Transverse colon (tissue), 4 donors: ENCODE measurements around the gene SERTAD1. TPM values are rescaled to one million over a fixed set of nuclear protein-coding genes. Genes with fewer than 3 reads are reported as not detected.

Experiments
- DNase-seq: peaks from one replicate; pipeline ENCODE4 v3.0.0-alpha.2; 2019
- H3K27ac ChIP-seq, 4 donors: fragments of 200-600 bp; sonication (generic); 2 replicates each; pipeline ENCODE4 v1.5.1; 2016 to 2018; ENCODE audit warnings: inconsistent platforms in 4 of 4
- H3K27me3 ChIP-seq: fragments of 200-600 bp; sonication (generic); 2 replicates; pipeline ENCODE4 v1.5.1; 2017; ENCODE audit warnings: inconsistent platforms
- H3K36me3 ChIP-seq, 4 donors: fragments of 200-600 bp; sonication (generic); 2 replicates each; pipeline ENCODE4 v1.5.1; 2017 to 2019; ENCODE audit warnings: inconsistent platforms in 4 of 4
- H3K4me1 ChIP-seq, 4 donors: fragments of 200-600 bp; sonication (generic); 2 replicates each; pipeline ENCODE4 v1.5.1; 2017 to 2020; ENCODE audit warnings: inconsistent platforms in 4 of 4
- H3K4me3 ChIP-seq, 4 donors: fragments of 200-600 bp; sonication (generic); 1 replicate in 1 of 4; 2 replicates in 3 of 4; pipeline versions ENCODE4 v1.5.1 to v1.6.1; 2017 to 2019; ENCODE audit warnings: inconsistent platforms in 4 of 4
- H3K9me3 ChIP-seq, 2 donors: fragments of 200-600 bp; sonication (generic); 2 replicates each; pipeline ENCODE4 v1.5.1; 2017 to 2019; ENCODE audit warnings: inconsistent platforms in 2 of 2
- CTCF ChIP-seq, 5 experiments: fragments of 200-600 bp in 3 of 5; fragments of 450-650 bp in 2 of 5; sonication (generic) in 3 of 5; IDR thresholded peaks; 1 replicate in 2 of 5; 2 replicates in 3 of 5; pipeline ENCODE4 v1.5.1; 2016 to 2017; ENCODE audit warnings: antibody characterized with exemption in 5 of 5, inconsistent platforms in 3 of 5, mild to moderate bottlenecking in 2 of 5, moderate library complexity in 1 of 5
- EP300 ChIP-seq: sonication (generic); formaldehyde crosslinking; IDR thresholded peaks from one replicate; pipeline ENCODE4 v1.6.1; 2017; ENCODE audit warnings: antibody characterized with exemption, low read depth
- POLR2A ChIP-seq: fragments of 450-650 bp; IDR thresholded peaks from one replicate; pipeline ENCODE4 v1.6.1; 2016; ENCODE audit warnings: antibody characterized with exemption, mild to moderate bottlenecking, moderate library complexity
- POLR2AphosphoS5 ChIP-seq, 3 donors: sonication (generic); formaldehyde crosslinking; IDR thresholded peaks; one replicate each; pipeline ENCODE4 v1.6.1; 2016; ENCODE audit warnings: antibody characterized with exemption in 3 of 3
- WGBS, 2 donors: methylation state at CpG; one replicate each; pipeline ENCODE4 v1.1.5; 2018; ENCODE audit warnings: low coverage in 1 of 2; 5-methylcytosine and 5-hydroxymethylcytosine counted together
- in situ Hi-C, 4 donors: fragments of 200-750 bp; cut with MboI; loops; one replicate each; pipeline versions ENCODE4 v1.15.0 to v1.15.1; 2017; ENCODE audit warnings: low sequenced_read_pairs in 3 of 4, low pct_ligation_motif_present in 1 of 4, low pct_unique_long_range_greater_than_20kb in 1 of 4
- intact Hi-C: fragments of 100-400 bp; cut with DNase I; formaldehyde crosslinking; loops from one replicate; pipeline ENCODE4 v1.15.1; 2023; ENCODE audit warnings: low total_unique reads
- total RNA-seq, 4 donors: library from RNA; depleted of rRNA; stranded (reverse); fragments of >200 nt; gene quantifications; one replicate each; pipeline ENCODE4 v1.1.0, GENCODE V29; 2016

SERTAD1 gene
- total RNA-seq, 4 donors from 2014 or later = 2.6 to 30.3 (median 18.4) TPM

- no peaks in the 10 kb centered on the region for H3K27me3 ChIP-seq
- peak; percentile 95 for DNase-seq
- H3K36me3 ChIP-seq = no peaks in the 10 kb centered on the region
- H3K4me1 ChIP-seq = peaks cover 0 to 10% (median 7%) of the 10 kb centered on the region in 4 donors
- peak in 2 of 5 experiments; percentile 8 to 20 for TF ChIP-seq CTCF (IDR thresholded peaks at IDR 0.05)
- peak; percentile 48 for TF ChIP-seq POLR2A
- TF ChIP-seq EP300 = no peak
- TF ChIP-seq POLR2AphosphoS5 (IDR thresholded peaks at IDR 0.05) = peak; percentile 53 to 65 (median 59)
- WGBS, 2 donors = 0% methylated on average over 1 to 36 of the region's 41 CpGs
- H3K4me3 ChIP-seq = peak overlapping the region; percentile 29 to 57 (median 50)
- intact Hi-C loops (no loop called here), in situ Hi-C loops (loop anchor here in 1 of 4 donors (25.0 kb wide), 1 partner anchor 116 kb away; the partner anchor contains the start of gene AKT2)
- peak overlapping the region; percentile 85 to 92 (median 88) for H3K27ac ChIP-seq
- no peaks in the 10 kb centered on the region for H3K9me3 ChIP-seq
Observed at GRCh38 chr19:40403262-40403984, 22.4 kb downstream of the SERTAD1 start.

GRCh38 chr19:40400559-40400958 is 25.2 kb downstream of the SERTAD1 start:
- in situ Hi-C loops = loop anchor here in 1 of 4 donors (25.0 kb wide), 1 partner anchor 113 kb away; the partner anchor contains the start of gene AKT2
- Histone ChIP-seq H3K4me1 (peaks cover 0 to 10% (median 5%) of the 10 kb centered on the region in 4 donors), H3K27ac (no peak overlapping the region), H3K4me3 (no peak overlapping the region), H3K36me3 (no peaks in the 10 kb centered on the region), H3K27me3 (no peaks in the 10 kb centered on the region), H3K9me3 (no peaks in the 10 kb centered on the region)
- TF ChIP-seq CTCF (IDR thresholded peaks at IDR 0.05) = no peak
- no peak for TF ChIP-seq EP300
- TF ChIP-seq POLR2AphosphoS5 (IDR thresholded peaks at IDR 0.05) = no peak
- TF ChIP-seq POLR2A = no peak
- no peak for DNase-seq
- intact Hi-C loops = no loop called here
- 30 to 68% methylated on average over 2 to 3 of the region's 3 CpGs for WGBS, 2 donors

- peak; percentile 46 for DNase-seq
- WGBS, 2 donors = 45 to 59% methylated on average over 8 to 37 of the region's 49 CpGs
- H3K9me3 ChIP-seq = no peaks in the 10 kb centered on the region
- no peaks in the 10 kb centered on the region for H3K36me3 ChIP-seq
- in situ Hi-C loops (no loop called here), intact Hi-C loops (no loop called here)
- peaks cover 0 to 7% (median 5%) of the 10 kb centered on the region in 4 donors for H3K4me1 ChIP-seq
- TF ChIP-seq POLR2A = no peak
- no peak for TF ChIP-seq CTCF (IDR thresholded peaks at IDR 0.05)
- TF ChIP-seq EP300 = no peak
- no peaks in the 10 kb centered on the region for H3K27me3 ChIP-seq
- no peak overlapping the region for H3K4me3 ChIP-seq
- H3K27ac ChIP-seq = no peak overlapping the region
Observed at GRCh38 chr19:40398417-40399131, 27.2 kb downstream of the SERTAD1 start.

- in situ Hi-C loops = no loop called here
- 93 to 94% methylated on average over 3 to 16 of the region's 22 CpGs for WGBS, 2 donors
Observed at GRCh38 chr19:40397568-40397906, 28.3 kb downstream of the SERTAD1 start.

More at GRCh38 chr19:40397568-40397906, 28.3 kb downstream of the SERTAD1 start:
- no peak for TF ChIP-seq POLR2AphosphoS5 (IDR thresholded peaks at IDR 0.05)
- no peak for TF ChIP-seq EP300
- no peak for TF ChIP-seq CTCF (IDR thresholded peaks at IDR 0.05)
- no peak for TF ChIP-seq POLR2A
- Histone ChIP-seq H3K4me1 (no peaks in the 10 kb centered on the region), H3K27ac (no peak overlapping the region), H3K27me3 (no peaks in the 10 kb centered on the region), H3K4me3 (no peak overlapping the region), H3K9me3 (no peaks in the 10 kb centered on the region), H3K36me3 (no peaks in the 10 kb centered on the region)
- no peak for DNase-seq
- intact Hi-C loops = no loop called here
